Left colon (tissue), 2 donors: Measurements from ENCODE around the gene SH3BGRL3. TPM values are rescaled to one million over a fixed set of nuclear protein-coding genes. Genes with fewer than 3 reads are reported as not detected.
A peak's percentile ranks its signal among the peaks of the same experiment; 100 is the strongest.
"Not testable (repeated sequence)": the region's sequence is repeated elsewhere in the genome, so short reads cannot be mapped to it uniquely, and the experiment has no call there.

Source experiments
- ATAC-seq: fragments of 200-7000 bp; cut with Tn5 transposase; one replicate; pipeline ENCODE4 v1.9.1; 2020; ENCODE audit warnings: mild to moderate bottlenecking, moderate library complexity
- DNase-seq, 2 donors: peaks; one replicate each; pipeline ENCODE4 v3.0.0-alpha.2; 2020
- intact Hi-C, 2 donors: fragments of 100-400 bp; cut with DNase I in 1 of 2; cut with micrococcal nuclease in 1 of 2; formaldehyde crosslinking; loops; one replicate each; pipeline versions ENCODE4 v1.11.2 to v1.14.0; 2022; cut with DNase I, micrococcal nuclease
- total RNA-seq, 2 donors: library from RNA; stranded (reverse); fragmentation: NEBNext Ultra II Directional; extraction: Animal tissue kit (Norgen Biotek cat#: 25700); gene quantifications; one replicate each; pipeline ENCODE4 v1.2.1, GENCODE V29; 2021
- donor health status: DM: no; HTN: no; CAD: no.
- donor health status: DM: yes; HTN: yes; CAD: no.

The SH3BGRL3 gene
- total RNA-seq, 2 donors from 2014 or later, result 401 to 409 TPM

- DNase-seq (no peak), ATAC-seq (no peak)
- intact Hi-C loops, result no loop called here
Measured at GRCh38 chr1:26302733-26303405, 23.0 kb downstream of the SH3BGRL3 start.

- ATAC-seq (peak; percentile 2), DNase-seq (no peak)
- intact Hi-C loops, result no loop called here
Measured at GRCh38 chr1:26305667-26306289, 25.9 kb downstream of the SH3BGRL3 start.

- intact Hi-C loops, result no loop called here
- DNase-seq (peak; percentile 95 to 96), ATAC-seq (peak; percentile 100)
Measured at GRCh38 chr1:26306290-26307229, 26.7 kb downstream of the SH3BGRL3 start, which contains the start of gene UBXN11. Gene UBXN11, minus strand, starts transcription at chr1:26306636. Its CDS starts 3,753 bp downstream, at chr1:26302883.

- intact Hi-C loops, result no loop called here
- no peak for DNase-seq
- ATAC-seq, result no peak
Measured at GRCh38 chr1:26307363-26307781, 27.5 kb downstream of the SH3BGRL3 start.

- ATAC-seq, intact Hi-C loops, DNase-seq: not testable (repeated sequence)
Measured at GRCh38 chr1:26307966-26308899, 28.3 kb downstream of the SH3BGRL3 start.

GRCh38 chr1:26314501-26314900, 34.6 kb downstream of the SH3BGRL3 start:
- intact Hi-C loops, result no loop called here
- no peak for ATAC-seq
- no peak for DNase-seq

GRCh38 chr1:26315874-26316850, 36.3 kb downstream of the SH3BGRL3 start:
- ATAC-seq (no peak), DNase-seq (no peak)
- intact Hi-C loops, result no loop called here

GRCh38 chr1:26317146-26317545, 37.3 kb downstream of the SH3BGRL3 start:
- intact Hi-C loops, result no loop called here
- DNase-seq (no peak), ATAC-seq (no peak)

- intact Hi-C loops, result no loop called here
- ATAC-seq, result no peak
- DNase-seq, result peak; percentile 35 to 43
Measured at GRCh38 chr1:26317612-26318337, 37.9 kb downstream of the SH3BGRL3 start, which contains the start of gene CD52. Gene CD52, plus strand, starts transcription at chr1:26317958. Its CDS starts 60 bp downstream, at chr1:26318018.

- DNase-seq (peak; percentile 38 to 51), ATAC-seq (no peak)
- intact Hi-C loops, result no loop called here
Measured at GRCh38 chr1:26318338-26319064, 38.6 kb downstream of the SH3BGRL3 start.

- no peak for DNase-seq
- intact Hi-C loops, result loop anchor here in 1 of 2 donors (10.0 kb wide), 1 partner anchor 46 kb away; no protein-coding TSS in a partner anchor
- no peak for ATAC-seq
Measured at GRCh38 chr1:26320896-26321295, 41.0 kb downstream of the SH3BGRL3 start.

GRCh38 chr1:26321315-26322041, 41.6 kb downstream of the SH3BGRL3 start:
- ATAC-seq (peak; percentile 91), DNase-seq (peak; percentile 89 to 96)
- intact Hi-C loops, result loop anchor here (2.0 to 10.0 kb wide), 2 partner anchors 47 kb away; no protein-coding TSS in a partner anchor

GRCh38 chr1:26322042-26322331, 42.1 kb downstream of the SH3BGRL3 start:
- intact Hi-C loops, result loop anchor here (2.0 to 10.0 kb wide), 2 partner anchors 47 kb away; no protein-coding TSS in a partner anchor
- no peak for ATAC-seq
- DNase-seq, result no peak

- ATAC-seq (no peak), DNase-seq (no peak)
- intact Hi-C loops, result loop anchor here (2.0 to 10.0 kb wide), 2 partner anchors 49 kb away; no protein-coding TSS in a partner anchor
Measured at GRCh38 chr1:26323382-26323781, 43.5 kb downstream of the SH3BGRL3 start.

GRCh38 chr1:26324550-26324949, 44.7 kb downstream of the SH3BGRL3 start:
- intact Hi-C loops, result loop anchor here in 1 of 2 donors (10.0 kb wide), 1 partner anchor 50 kb away; no protein-coding TSS in a partner anchor
- ATAC-seq, result no peak
- no peak for DNase-seq
